ENCODE measurements around the gene KIF24.
"Not testable (repeated sequence)": the region's sequence is repeated elsewhere in the genome, so short reads cannot be mapped to it uniquely, and the experiment has no call there.

KIF24 gene

GRCh38 chr9:34326690-34327089 lies 2.4 kb downstream of the KIF24 start:
- no peak for DNase-seq

- DNase-seq: no peak
These were observed 6.0 kb downstream of the KIF24 start for GRCh38 chr9:34322899-34323591.

GRCh38 chr9:34321451-34321850 lies 7.6 kb downstream of the KIF24 start:
- no peak for DNase-seq

GRCh38 chr9:34318163-34318790 lies 10.8 kb downstream of the KIF24 start:
- DNase-seq: no peak

- no peak for DNase-seq
These were observed 11.6 kb downstream of the KIF24 start for GRCh38 chr9:34317436-34317835.

- DNase-seq: no peak
These were observed 17.4 kb downstream of the KIF24 start for GRCh38 chr9:34311499-34312185.

- no peak for DNase-seq
These were observed 18.9 kb downstream of the KIF24 start for GRCh38 chr9:34310215-34310614.

- not testable (repeated sequence) for DNase-seq
These were observed 20.8 kb downstream of the KIF24 start for GRCh38 chr9:34308316-34308715.

GRCh38 chr9:34301064-34301463 lies 28.0 kb downstream of the KIF24 start:
- not testable (repeated sequence) for DNase-seq

GRCh38 chr9:34292552-34292951 lies 36.5 kb downstream of the KIF24 start:
- DNase-seq: no peak

- DNase-seq: no peak
These were observed 37.6 kb downstream of the KIF24 start for GRCh38 chr9:34291423-34291822.

- DNase-seq: no peak
These were observed 38.0 kb downstream of the KIF24 start for GRCh38 chr9:34291023-34291422.

GRCh38 chr9:34289159-34289558 lies 39.9 kb downstream of the KIF24 start:
- no peak for DNase-seq

GRCh38 chr9:34282096-34282495 lies 47.0 kb downstream of the KIF24 start:
- DNase-seq: no peak

- no peak for DNase-seq
These were observed 49.7 kb downstream of the KIF24 start for GRCh38 chr9:34279411-34279810.

Measured in activated CD4-positive, alpha-beta T cell treated with anti-CD3 and anti-CD28 coated beads for 1 hour (primary cell).